ENCODE data around the gene TKFC.

Gene TKFC

GRCh38 chr11:61367406-61367805 is 34.4 kb downstream of the TKFC start:
- no peak for TF ChIP-seq REST (IDR thresholded peaks at IDR 0.05; ENCODE audit: insufficient replicate concordance, low read depth)
- TF ChIP-seq SPI1 (IDR thresholded peaks at IDR 0.05; ENCODE audit: borderline replicate concordance, low read depth) = no peak
- TF ChIP-seq CTCF (IDR thresholded peaks at IDR 0.05; ENCODE audit: insufficient read depth, low read length) = no peak
- no peak for TF ChIP-seq GABPA (IDR thresholded peaks at IDR 0.05; ENCODE audit: low read depth)
- TF ChIP-seq POLR2AphosphoS5 (IDR thresholded peaks at IDR 0.05; ENCODE audit: low read depth) = no peak
- no peaks in the 10 kb centered on the region for H3K27me3 ChIP-seq (ENCODE audit: insufficient read depth, poor library complexity, severe bottlenecking)
- no peak for DNase-seq (ENCODE audit: low read depth in 1 of 2, low spot score in 1 of 2)
- H3K4me3 ChIP-seq (replicated peaks; ENCODE audit: insufficient read depth, low read length) = no peak overlapping the region
- no peak overlapping the region for H3K27ac ChIP-seq (replicated peaks)

GRCh38 chr11:61368646-61369045 is 35.6 kb downstream of the TKFC start:
- DNase-seq (ENCODE audit: low read depth in 1 of 2, low spot score in 1 of 2) = no peak
- no peak overlapping the region for H3K4me3 ChIP-seq (replicated peaks; ENCODE audit: insufficient read depth, low read length)
- no peaks in the 10 kb centered on the region for H3K27me3 ChIP-seq (ENCODE audit: insufficient read depth, poor library complexity, severe bottlenecking)
- H3K27ac ChIP-seq (replicated peaks) = no peak overlapping the region
- TF ChIP-seq GABPA (IDR thresholded peaks at IDR 0.05; ENCODE audit: low read depth) (no peak), POLR2AphosphoS5 (IDR thresholded peaks at IDR 0.05; ENCODE audit: low read depth) (no peak), CTCF (IDR thresholded peaks at IDR 0.05; ENCODE audit: insufficient read depth, low read length) (no peak), REST (IDR thresholded peaks at IDR 0.05; ENCODE audit: insufficient replicate concordance, low read depth) (no peak), SPI1 (IDR thresholded peaks at IDR 0.05; ENCODE audit: borderline replicate concordance, low read depth) (no peak)

- peak; percentile 62 for TF ChIP-seq POLR2AphosphoS5 (IDR thresholded peaks at IDR 0.05; ENCODE audit: low read depth)
- TF ChIP-seq GABPA (IDR thresholded peaks at IDR 0.05; ENCODE audit: low read depth) = no peak
- no peak overlapping the region for H3K4me3 ChIP-seq (replicated peaks; ENCODE audit: insufficient read depth, low read length)
- no peak overlapping the region; the same call in 1 of the 2 replicates for H3K27ac ChIP-seq (replicated peaks)
- H3K27me3 ChIP-seq (ENCODE audit: insufficient read depth, poor library complexity, severe bottlenecking) = no peaks in the 10 kb centered on the region
- DNase-seq (ENCODE audit: low read depth in 1 of 2, low spot score in 1 of 2) = no peak
Measured at GRCh38 chr11:61369372-61370348, 36.6 kb downstream of the TKFC start.

GRCh38 chr11:61370349-61371005 is 37.4 kb downstream of the TKFC start:
- no peak overlapping the region for H3K27ac ChIP-seq (replicated peaks)
- TF ChIP-seq POLR2AphosphoS5 (IDR thresholded peaks at IDR 0.05; ENCODE audit: low read depth) (no peak), REST (IDR thresholded peaks at IDR 0.05; ENCODE audit: insufficient replicate concordance, low read depth) (no peak), SPI1 (IDR thresholded peaks at IDR 0.05; ENCODE audit: borderline replicate concordance, low read depth) (no peak), GABPA (IDR thresholded peaks at IDR 0.05; ENCODE audit: low read depth) (no peak), CTCF (IDR thresholded peaks at IDR 0.05; ENCODE audit: insufficient read depth, low read length) (no peak)
- H3K4me3 ChIP-seq (replicated peaks; ENCODE audit: insufficient read depth, low read length) = no peak overlapping the region
- no peak for DNase-seq (ENCODE audit: low read depth in 1 of 2, low spot score in 1 of 2)
- no peaks in the 10 kb centered on the region for H3K27me3 ChIP-seq (ENCODE audit: insufficient read depth, poor library complexity, severe bottlenecking)

Data from HL-60 (cell line).